ENCODE data around the gene BARHL2.

BARHL2 gene

DNA sequence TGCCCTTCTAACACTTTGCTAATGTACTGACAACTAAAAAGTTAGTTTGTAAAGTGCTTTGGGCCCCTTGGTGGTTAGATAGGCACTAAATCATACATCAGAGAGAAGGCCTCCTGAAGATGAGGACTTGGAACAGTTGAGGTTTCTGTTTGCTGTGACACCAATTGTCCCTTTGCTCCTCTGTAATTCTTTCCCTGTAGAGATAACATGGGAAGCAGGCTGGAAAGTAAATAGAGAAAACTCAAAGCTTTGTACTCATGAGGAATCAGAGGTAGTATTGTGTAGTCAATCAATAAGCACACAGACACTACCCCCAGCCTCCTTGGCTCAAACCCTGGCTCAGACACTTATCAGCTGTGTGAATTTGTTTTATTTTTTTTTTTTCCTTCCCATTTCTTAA is 31.6 kb upstream of the BARHL2 start:
- no peak for DNase-seq (ENCODE audit: low read depth)
- H3K4me3 ChIP-seq (ENCODE audit: control insufficient read depth, low read depth, low read length), result no peak overlapping the region
- TF ChIP-seq, protein P1, sequence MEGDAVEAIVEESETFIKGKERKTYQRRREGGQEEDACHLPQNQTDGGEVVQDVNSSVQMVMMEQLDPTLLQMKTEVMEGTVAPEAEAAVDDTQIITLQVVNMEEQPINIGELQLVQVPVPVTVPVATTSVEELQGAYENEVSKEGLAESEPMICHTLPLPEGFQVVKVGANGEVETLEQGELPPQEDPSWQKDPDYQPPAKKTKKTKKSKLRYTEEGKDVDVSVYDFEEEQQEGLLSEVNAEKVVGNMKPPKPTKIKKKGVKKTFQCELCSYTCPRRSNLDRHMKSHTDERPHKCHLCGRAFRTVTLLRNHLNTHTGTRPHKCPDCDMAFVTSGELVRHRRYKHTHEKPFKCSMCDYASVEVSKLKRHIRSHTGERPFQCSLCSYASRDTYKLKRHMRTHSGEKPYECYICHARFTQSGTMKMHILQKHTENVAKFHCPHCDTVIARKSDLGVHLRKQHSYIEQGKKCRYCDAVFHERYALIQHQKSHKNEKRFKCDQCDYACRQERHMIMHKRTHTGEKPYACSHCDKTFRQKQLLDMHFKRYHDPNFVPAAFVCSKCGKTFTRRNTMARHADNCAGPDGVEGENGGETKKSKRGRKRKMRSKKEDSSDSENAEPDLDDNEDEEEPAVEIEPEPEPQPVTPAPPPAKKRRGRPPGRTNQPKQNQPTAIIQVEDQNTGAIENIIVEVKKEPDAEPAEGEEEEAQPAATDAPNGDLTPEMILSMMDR (IDR thresholded peaks at IDR 0.05; ENCODE audit: control insufficient read depth, insufficient read depth, low read depth, low read length, missing control alignments), result no peak

DNA sequence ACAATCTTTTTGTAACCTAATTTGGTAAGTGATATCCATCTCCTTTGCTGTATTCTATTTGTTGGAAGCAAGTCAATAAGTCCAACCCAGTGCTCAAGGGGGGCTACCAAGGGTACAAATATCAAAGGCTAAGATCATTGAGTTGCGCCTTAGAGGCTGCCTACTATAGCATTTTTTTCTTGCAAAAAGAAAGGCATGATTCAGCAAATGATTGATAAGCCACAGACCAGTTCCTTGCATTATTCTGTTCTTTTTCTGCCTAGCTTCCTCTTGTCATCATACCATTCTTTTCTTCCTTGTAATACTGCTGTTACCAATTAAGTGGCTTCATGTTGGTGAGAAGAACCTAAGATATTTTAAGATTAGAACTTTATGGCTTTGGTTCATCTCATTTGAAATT is 29.8 kb upstream of the BARHL2 start:
- TF ChIP-seq, protein P1 (IDR thresholded peaks at IDR 0.05; ENCODE audit: control insufficient read depth, insufficient read depth, low read depth, low read length, missing control alignments), result no peak
- no peak overlapping the region for H3K4me3 ChIP-seq (ENCODE audit: control insufficient read depth, low read depth, low read length)
- DNase-seq (ENCODE audit: low read depth), result no peak

DNA sequence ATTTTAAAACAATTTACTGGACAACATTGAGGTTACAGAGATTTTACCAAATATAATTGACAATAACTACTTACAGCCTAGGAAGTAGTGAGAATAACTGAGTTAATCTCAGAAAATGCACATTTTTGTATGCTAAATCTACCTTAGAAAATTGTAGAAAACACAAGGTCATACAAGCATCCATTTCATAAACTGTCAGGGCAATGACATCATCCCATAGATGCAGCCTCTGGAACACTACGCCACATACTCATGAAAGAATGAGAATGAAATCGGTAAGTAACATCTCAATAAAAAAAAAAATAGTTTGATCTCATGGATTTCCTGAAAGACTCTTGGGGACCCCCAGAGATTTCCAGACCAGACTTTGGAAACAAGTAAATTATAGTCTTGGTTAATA is 28.9 kb upstream of the BARHL2 start:
- DNase-seq (ENCODE audit: low read depth), result no peak
- no peak overlapping the region for H3K4me3 ChIP-seq (ENCODE audit: control insufficient read depth, low read depth, low read length)
- TF ChIP-seq, protein P1 (IDR thresholded peaks at IDR 0.05; ENCODE audit: control insufficient read depth, insufficient read depth, low read depth, low read length, missing control alignments), result no peak

DNA sequence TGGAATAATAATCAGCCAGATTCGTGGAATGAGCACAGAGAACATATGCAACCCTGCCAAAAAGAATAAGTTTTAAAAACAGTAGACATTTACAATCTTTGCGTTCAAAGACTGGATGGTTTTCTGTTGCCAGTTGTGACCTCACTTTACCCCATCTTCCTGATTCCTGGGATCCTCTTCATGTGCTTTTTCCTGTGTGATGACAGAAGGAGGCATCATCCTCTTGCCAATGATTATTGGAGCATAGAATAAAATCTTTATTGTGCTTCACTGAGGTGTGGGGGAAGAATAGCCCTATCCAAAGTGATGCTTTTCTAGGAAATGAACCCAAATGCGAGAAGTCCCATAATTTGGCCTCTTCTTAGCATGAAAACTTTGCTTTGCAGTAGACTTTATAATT is 15.0 kb upstream of the BARHL2 start:
- TF ChIP-seq, protein P1 (IDR thresholded peaks at IDR 0.05; ENCODE audit: control insufficient read depth, insufficient read depth, low read depth, low read length, missing control alignments), result no peak
- no peak overlapping the region for H3K4me3 ChIP-seq (ENCODE audit: control insufficient read depth, low read depth, low read length)
- no peak for DNase-seq (ENCODE audit: low read depth)

DNA sequence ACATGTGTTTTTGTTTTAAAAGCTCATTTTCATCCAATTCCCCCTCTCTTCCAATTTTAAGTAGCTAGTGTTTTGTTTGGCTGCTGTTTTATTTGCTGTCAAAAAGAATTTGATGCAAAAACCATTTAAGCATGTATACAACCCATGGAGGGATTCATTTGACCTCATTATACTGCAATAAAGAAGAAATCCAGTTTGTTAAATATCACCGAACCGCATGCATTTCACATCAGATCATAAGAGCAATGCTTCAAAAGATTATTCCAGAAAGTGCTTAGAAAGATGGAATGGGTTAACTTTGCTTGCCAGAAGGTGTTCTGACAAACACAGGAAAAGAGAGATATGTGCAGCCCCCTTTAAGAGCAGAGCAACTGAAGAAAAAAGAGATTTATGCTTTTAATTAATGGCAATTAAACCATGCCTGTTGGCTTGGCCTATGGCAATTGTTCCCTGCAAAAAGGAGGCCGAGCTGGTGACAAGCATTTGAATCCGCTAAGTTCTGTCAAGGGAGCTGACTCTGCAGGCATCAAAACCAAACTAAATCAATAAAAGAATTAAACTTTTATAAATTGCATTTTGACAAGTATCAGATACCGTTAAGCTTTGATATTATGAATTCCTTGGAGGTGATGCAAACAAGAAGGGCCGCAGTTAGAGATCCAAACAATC is 14.4 kb upstream of the BARHL2 start:
- no peak overlapping the region for H3K4me3 ChIP-seq (ENCODE audit: control insufficient read depth, low read depth, low read length)
- TF ChIP-seq, protein P1 (IDR thresholded peaks at IDR 0.05; ENCODE audit: control insufficient read depth, insufficient read depth, low read depth, low read length, missing control alignments), result no peak
- no peak for DNase-seq (ENCODE audit: low read depth)

DNA sequence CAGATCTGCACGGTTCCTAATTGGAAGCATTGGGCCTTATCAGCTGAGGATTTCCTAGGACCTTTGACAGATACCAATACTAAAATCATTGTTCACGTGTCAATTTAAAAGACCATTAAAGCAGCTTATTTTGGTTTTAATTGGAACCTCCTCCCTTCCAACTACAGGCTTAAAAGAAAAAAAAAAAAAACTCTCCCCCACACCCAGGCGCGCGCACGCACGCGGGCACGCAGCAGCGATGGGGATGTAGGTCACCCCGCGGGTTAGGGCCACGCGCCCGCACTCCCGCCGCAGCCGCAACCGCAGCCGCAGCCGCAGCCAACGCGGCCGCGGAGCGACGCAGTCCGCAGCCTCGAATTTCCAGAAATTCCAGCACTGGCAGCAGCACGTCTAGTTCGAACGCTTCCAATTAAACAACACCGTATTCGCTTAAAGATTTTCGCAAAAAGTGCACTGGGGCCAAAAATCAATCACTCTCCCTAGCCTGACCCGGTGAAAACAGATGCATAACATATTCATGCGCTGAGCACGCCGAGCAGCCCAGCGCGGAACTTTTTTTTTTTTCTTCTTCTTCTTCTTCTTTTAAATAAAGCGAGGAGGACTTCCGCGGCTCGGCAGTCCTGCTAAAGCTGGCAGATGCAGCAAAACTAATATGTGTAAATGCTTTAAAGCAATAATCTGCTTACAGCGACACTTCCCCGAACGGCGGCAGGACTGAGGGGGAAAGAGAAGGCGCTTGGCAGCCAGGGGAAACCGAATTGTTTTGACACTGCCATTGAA is 13.3 kb upstream of the BARHL2 start:
- H3K4me3 ChIP-seq (ENCODE audit: control insufficient read depth, low read depth, low read length), result no peak overlapping the region
- DNase-seq (ENCODE audit: low read depth), result no peak
- TF ChIP-seq, protein P1 (IDR thresholded peaks at IDR 0.05; ENCODE audit: control insufficient read depth, insufficient read depth, low read depth, low read length, missing control alignments), result no peak

Data from AG09309 (cell line).